Lower lobe of right lung (tissue), 2 donors: ENCODE measurements around the gene B9D1. TPM values are rescaled to one million over a fixed set of nuclear protein-coding genes. Genes with fewer than 3 reads are reported as not detected.

Experiments used
- ATAC-seq, 2 donors: fragments of 200-7000 bp; cut with Tn5 transposase; one replicate each; pipeline ENCODE4 v1.9.1; 2020 to 2022; ENCODE audit warnings: mild to moderate bottlenecking in 2 of 2, moderate library complexity in 2 of 2
- DNase-seq: peaks from one replicate; pipeline ENCODE4 v3.0.0-alpha.2; 2020
- H3K27ac ChIP-seq: fragments of 200-600 bp; one replicate; pipeline ENCODE4 v1.8.0; 2022
- H3K27me3 ChIP-seq: fragments of 200-600 bp; one replicate; pipeline ENCODE4 v1.8.0; 2022; ENCODE audit warnings: low read depth
- H3K36me3 ChIP-seq: fragments of 200-600 bp; one replicate; pipeline ENCODE4 v1.8.0; 2022; ENCODE audit warnings: mild to moderate bottlenecking
- H3K4me1 ChIP-seq: fragments of 200-600 bp; one replicate; pipeline ENCODE4 v1.8.0; 2022
- H3K4me3 ChIP-seq: fragments of 200-600 bp; one replicate; pipeline ENCODE4 v1.8.0; 2022; ENCODE audit warnings: mild to moderate bottlenecking
- H3K9me3 ChIP-seq: fragments of 200-600 bp; one replicate; pipeline ENCODE4 v1.8.0; 2022
- CTCF ChIP-seq: fragments of 200-600 bp; IDR thresholded peaks from one replicate; pipeline ENCODE4 v1.8.0; 2022; ENCODE audit warnings: antibody characterized with exemption, mild to moderate bottlenecking
- intact Hi-C: fragments of 100-400 bp; cut with DNase I; formaldehyde crosslinking; loops from one replicate; pipeline ENCODE4 v1.11.0; 2022
- microRNA-seq: library from miRNA; unstranded; fragments of <30 nt; microRNA quantifications from one replicate; pipeline ENCODE4 v1.2.0, GENCODE V29; 2020; ENCODE audit warnings: borderline number of aligned reads
- total RNA-seq: library from RNA; stranded (reverse); fragmentation: NEBNext Ultra II Directional; extraction: Animal tissue kit (Norgen Biotek cat#: 25700); gene quantifications from one replicate; pipeline ENCODE4 v1.2.1, GENCODE V29; 2021
- donor health status: DM: no; HTN: yes; CAD: no; lungs with severe emphysema.

B9D1 gene
- total RNA-seq, 1 donor from 2014 or later, result 11.3 TPM

GRCh38 chr17:19295473-19296135 lies 66.9 kb downstream of the B9D1 start:
- no peaks in the 10 kb centered on the region for H3K36me3 ChIP-seq
- peaks cover 42% of the 10 kb centered on the region for H3K4me1 ChIP-seq
- intact Hi-C loops, result no loop called here
- no peak for DNase-seq
- no peaks in the 10 kb centered on the region for H3K9me3 ChIP-seq
- no peak for TF ChIP-seq CTCF
- H3K27me3 ChIP-seq, result no peaks in the 10 kb centered on the region
- no peak overlapping the region for H3K27ac ChIP-seq
- ATAC-seq, result no peak
- H3K4me3 ChIP-seq, result no peak overlapping the region

GRCh38 chr17:19294443-19294842 lies 68.1 kb downstream of the B9D1 start:
- DNase-seq, result no peak
- Histone ChIP-seq H3K4me3 (no peak overlapping the region), H3K9me3 (no peaks in the 10 kb centered on the region), H3K27me3 (no peaks in the 10 kb centered on the region), H3K27ac (no peak overlapping the region), H3K36me3 (no peaks in the 10 kb centered on the region), H3K4me1 (peaks cover 46% of the 10 kb centered on the region)
- intact Hi-C loops, result no loop called here
- TF ChIP-seq CTCF, result no peak
- ATAC-seq, result no peak

Small RNA genes within 50 kb of the gene (microRNA-seq; reads per million reads assigned to microRNA genes)
- 86.0 reads per million, percentile 48 among the genes with 10 or more reads in this experiment for gene MIR1180

Other genes starting within 250 kb of the B9D1 start
- 10.8 TPM for gene GRAPL, start 235.1 kb downstream of the B9D1 start, total RNA-seq
- gene EPN2, start 125.4 kb downstream of the B9D1 start, total RNA-seq, result 66.2 TPM
- 22.2 TPM for gene MAPK7, start 15.8 kb upstream of the B9D1 start, total RNA-seq
- 179 TPM for gene MFAP4, start 24.5 kb upstream of the B9D1 start, total RNA-seq
- 1.8 TPM for gene RNF112, start 48.5 kb upstream of the B9D1 start, total RNA-seq
- gene SLC47A1, start 171.1 kb upstream of the B9D1 start, total RNA-seq, result 18.6 TPM